OCI-LY1 (cell line): ENCODE data around the gene ARL17A.
"Not testable (repeated sequence)": the region's sequence is repeated elsewhere in the genome, so short reads cannot be mapped to it uniquely, and the experiment has no call there.

Experiments
- CTCF ChIP-seq: fragments of 200-600 bp; sonication (generic), shearing (Covaris generic); IDR thresholded peaks from 2 replicates; pipeline ENCODE4 v1.5.1; 2017; ENCODE audit warnings: mild to moderate bottlenecking, antibody characterized with exemption, low read length, moderate library complexity, mixed read lengths
- EZH2 ChIP-seq: fragments of 200-600 bp; sonication (generic), shearing (Covaris generic); IDR thresholded peaks from 2 replicates; pipeline ENCODE4 v1.8.0; 2017; ENCODE audit warnings: borderline replicate concordance, mixed run types, mild to moderate bottlenecking, antibody characterized with exemption, low read length, moderate library complexity, mixed read lengths

- not testable (repeated sequence) for TF ChIP-seq CTCF, EZH2
Observed at GRCh38 chr17:46559155-46559554, 20.3 kb downstream of the ARL17A start.
